Muscle layer of duodenum (tissue), 2 donors: ENCODE results near the gene KHSRP.
A peak's percentile ranks its signal among the peaks of the same experiment; 100 is the strongest.

Experiments used
- H3K27ac ChIP-seq: one replicate; pipeline ENCODE4 v1.7.0; 2013; ENCODE audit warnings: mild to moderate bottlenecking, low read length
- H3K27me3 ChIP-seq: one replicate; pipeline ENCODE4 v1.7.0; 2013; ENCODE audit warnings: low read depth, mild to moderate bottlenecking, control low read depth, low read length
- H3K36me3 ChIP-seq, 2 donors: one replicate each; pipeline ENCODE4 v1.7.0; 2013; ENCODE audit warnings: low read length in 2 of 2, control low read depth in 1 of 2, mild to moderate bottlenecking in 1 of 2; ENCODE audit not compliant: insufficient read depth in 2 of 2, control insufficient read depth in 1 of 2
- H3K4me1 ChIP-seq, 2 donors: one replicate each; pipeline ENCODE4 v1.7.0; 2013; ENCODE audit warnings: low read length in 2 of 2, mild to moderate bottlenecking in 2 of 2, control low read depth in 1 of 2, moderate library complexity in 1 of 2; ENCODE audit not compliant: insufficient read depth in 2 of 2, control insufficient read depth in 1 of 2
- H3K4me3 ChIP-seq, 2 donors: one replicate each; pipeline ENCODE4 v1.7.0; 2013; ENCODE audit warnings: low read length in 2 of 2, low read depth in 1 of 2, mild to moderate bottlenecking in 1 of 2
- H3K9me3 ChIP-seq, 2 donors: one replicate each; pipeline ENCODE4 v1.7.0; 2013; ENCODE audit warnings: low read length in 2 of 2, control low read depth in 1 of 2, mild to moderate bottlenecking in 1 of 2; ENCODE audit not compliant: control insufficient read depth in 1 of 2
- donor health status: healthy.

Gene KHSRP

DNA sequence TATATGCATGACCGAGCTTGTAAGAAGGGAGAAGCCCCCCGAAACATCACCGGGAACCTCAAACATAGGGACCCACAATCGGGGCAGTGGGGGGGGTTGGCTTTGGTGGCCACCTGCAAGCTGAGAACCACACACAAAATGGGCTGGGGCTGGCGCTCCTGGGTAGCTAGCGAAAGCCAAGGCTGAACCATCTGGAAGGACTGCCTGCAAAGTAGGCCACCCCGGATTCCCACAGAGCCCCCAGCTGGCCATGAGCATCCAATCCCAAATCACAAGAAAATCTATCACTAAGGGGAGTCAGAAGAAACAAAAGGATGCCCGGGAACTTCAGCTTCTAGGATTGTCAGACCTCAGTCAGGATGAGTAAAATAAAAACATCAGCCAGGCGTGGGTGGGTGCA is 46.1 kb downstream of the KHSRP start:
- H3K4me3 ChIP-seq, result no peak overlapping the region
- no peak overlapping the region for H3K27ac ChIP-seq
- H3K9me3 ChIP-seq, result peaks cover 0 to 8% of the 10 kb centered on the region in 2 donors
- peaks cover 22 to 50% of the 10 kb centered on the region in 2 donors for H3K36me3 ChIP-seq
- peaks cover 0 to 18% of the 10 kb centered on the region in 2 donors for H3K4me1 ChIP-seq
- no peaks in the 10 kb centered on the region for H3K27me3 ChIP-seq

DNA sequence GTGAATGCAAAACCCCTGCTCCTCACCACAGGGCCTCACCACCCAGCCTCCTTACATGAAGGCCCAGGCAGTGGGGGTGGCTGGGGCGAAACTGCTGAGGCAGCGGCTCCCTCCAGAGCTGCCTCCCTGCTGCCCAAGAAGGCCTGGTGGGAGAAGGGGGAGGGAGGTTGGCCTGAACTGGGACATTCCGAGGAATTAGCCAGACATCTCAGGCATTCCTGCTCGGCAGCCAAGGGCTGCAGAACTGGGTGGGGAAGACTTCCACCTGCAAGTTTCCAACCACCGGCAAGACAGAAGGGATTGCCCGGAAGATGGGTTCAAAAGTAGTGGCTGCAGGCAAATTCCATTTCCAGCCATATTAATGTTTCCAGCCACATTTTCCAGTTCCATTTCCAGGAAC is 46.6 kb downstream of the KHSRP start:
- peaks cover 20 to 46% of the 10 kb centered on the region in 2 donors for H3K36me3 ChIP-seq
- peaks cover 0 to 19% of the 10 kb centered on the region in 2 donors for H3K4me1 ChIP-seq
- peaks cover 0 to 8% of the 10 kb centered on the region in 2 donors for H3K9me3 ChIP-seq
- H3K27ac ChIP-seq, result no peak overlapping the region
- H3K27me3 ChIP-seq, result no peaks in the 10 kb centered on the region
- H3K4me3 ChIP-seq, result no peak overlapping the region

DNA sequence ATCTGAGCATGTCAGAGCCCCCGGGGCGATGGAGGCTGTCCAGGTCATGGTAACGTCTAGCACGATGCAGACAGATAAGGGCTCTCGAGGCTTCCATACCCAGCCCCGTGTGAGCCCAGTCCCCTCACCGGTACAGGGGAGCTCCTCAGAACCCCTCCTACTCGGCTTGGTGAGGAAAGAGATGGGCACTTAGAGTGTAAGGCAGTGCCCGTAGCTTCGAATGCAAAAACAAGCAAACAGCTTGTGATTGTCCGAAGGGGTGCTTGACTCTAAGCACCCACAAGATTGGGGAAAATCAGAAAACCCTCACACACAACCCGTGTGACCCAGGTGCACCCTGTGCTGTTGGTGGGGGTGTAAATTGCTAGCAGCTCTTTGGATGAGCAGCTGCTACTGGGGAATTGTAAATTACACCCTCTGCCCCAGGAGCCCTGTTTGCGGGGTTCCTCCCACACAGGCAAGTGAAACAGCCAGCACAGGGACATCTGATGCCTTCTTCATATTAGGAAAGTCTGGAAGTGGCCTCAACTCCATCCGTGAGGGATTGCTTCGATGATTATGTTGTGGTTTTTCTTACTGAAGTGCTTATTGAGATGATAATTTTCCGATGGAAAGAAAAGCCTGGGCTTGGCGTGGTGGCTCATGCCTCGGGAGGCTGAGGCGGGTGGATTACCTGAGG is 48.0 kb downstream of the KHSRP start:
- Histone ChIP-seq H3K9me3 (peaks cover 0 to 8% of the 10 kb centered on the region in 2 donors), H3K4me1 (peaks cover 0 to 19% of the 10 kb centered on the region in 2 donors), H3K27ac (no peak overlapping the region), H3K4me3 (no peak overlapping the region), H3K36me3 (peaks cover 14 to 37% of the 10 kb centered on the region in 2 donors), H3K27me3 (no peaks in the 10 kb centered on the region)

DNA sequence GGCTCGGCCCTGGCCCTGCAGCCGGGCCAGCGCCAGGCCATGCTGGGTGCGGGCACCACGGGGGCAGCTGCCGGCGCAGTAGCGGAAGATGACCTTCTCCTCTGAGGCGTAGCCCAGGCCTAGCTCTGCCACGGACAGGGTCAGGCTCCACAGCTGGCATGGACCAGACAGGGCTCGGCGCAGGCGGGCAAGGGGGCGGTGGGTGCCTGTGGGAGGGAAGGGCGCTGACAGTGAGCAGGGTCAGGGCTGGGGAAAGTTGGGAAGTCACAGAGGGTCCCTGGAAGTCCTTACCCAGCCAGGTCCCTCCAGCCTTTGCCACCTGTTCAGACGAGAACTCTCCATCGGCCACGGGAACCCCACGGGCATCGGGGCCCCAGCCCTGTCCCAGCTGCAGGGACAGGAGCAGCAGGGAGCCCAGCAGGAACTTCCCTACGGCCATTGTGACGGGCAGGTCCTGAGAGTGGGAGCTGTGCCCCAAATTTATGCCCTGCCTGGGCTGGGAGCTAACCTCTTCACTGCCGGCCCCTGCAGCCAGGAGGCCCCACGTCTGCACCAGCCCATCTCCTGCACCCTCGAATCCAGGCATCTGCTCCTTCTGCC is 49.1 kb downstream of the KHSRP start, which contains the start of gene PSPN:
Gene PSPN (minus strand): TSS at position 523 of the 600 bp plus-strand sequence. CDS start 84 bp downstream, at position 439.
- Histone ChIP-seq H3K4me1 (peaks cover 0 to 19% of the 10 kb centered on the region in 2 donors), H3K4me3 (no peak within 1 kb of the TSS), H3K36me3 (peaks cover 11 to 25% of the 10 kb centered on the region in 2 donors), H3K27me3 (no peaks in the 10 kb centered on the region), H3K9me3 (peaks cover 0 to 8% of the 10 kb centered on the region in 2 donors), H3K27ac (no peak within 1 kb of the TSS)

DNA sequence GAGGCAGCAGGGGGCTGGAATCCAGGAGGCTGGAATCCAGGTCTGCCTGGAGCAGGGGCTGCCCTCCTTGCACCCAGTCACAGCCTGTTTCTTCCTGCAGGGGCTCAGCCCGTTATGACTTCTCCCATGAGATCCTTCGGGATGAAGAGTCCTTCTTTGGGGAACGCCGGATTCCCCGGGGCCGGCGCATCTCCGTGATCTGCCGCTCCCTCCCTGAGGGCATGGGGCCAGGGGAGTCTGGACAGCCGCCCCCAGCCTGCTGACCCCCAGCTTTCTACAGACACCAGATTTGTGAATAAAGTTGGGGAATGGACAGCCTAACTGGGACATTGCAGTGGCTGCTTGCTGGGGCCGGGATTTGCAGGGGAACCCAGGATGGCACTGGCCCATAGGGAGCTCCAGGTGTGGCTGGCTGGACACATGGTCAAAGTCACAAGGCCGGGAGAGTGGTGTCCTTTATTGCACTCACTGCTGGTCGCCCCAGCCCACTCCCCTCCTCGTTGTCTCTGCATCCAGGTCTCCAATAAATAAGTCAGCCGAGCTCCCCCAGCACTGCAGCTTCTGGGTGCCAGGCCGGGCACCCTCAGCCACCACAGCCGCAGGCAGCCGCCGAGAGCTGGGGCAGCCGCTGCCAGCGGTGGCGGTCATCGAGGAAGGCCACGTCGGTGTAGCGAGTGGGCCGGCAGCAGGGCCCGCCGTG is 49.8 kb downstream of the KHSRP start:
- Histone ChIP-seq H3K27ac (no peak overlapping the region), H3K27me3 (no peaks in the 10 kb centered on the region), H3K4me3 (no peak overlapping the region), H3K36me3 (peaks cover 5 to 19% of the 10 kb centered on the region in 2 donors), H3K4me1 (peaks cover 0 to 19% of the 10 kb centered on the region in 2 donors), H3K9me3 (peaks cover 0 to 3% of the 10 kb centered on the region in 2 donors)

DNA sequence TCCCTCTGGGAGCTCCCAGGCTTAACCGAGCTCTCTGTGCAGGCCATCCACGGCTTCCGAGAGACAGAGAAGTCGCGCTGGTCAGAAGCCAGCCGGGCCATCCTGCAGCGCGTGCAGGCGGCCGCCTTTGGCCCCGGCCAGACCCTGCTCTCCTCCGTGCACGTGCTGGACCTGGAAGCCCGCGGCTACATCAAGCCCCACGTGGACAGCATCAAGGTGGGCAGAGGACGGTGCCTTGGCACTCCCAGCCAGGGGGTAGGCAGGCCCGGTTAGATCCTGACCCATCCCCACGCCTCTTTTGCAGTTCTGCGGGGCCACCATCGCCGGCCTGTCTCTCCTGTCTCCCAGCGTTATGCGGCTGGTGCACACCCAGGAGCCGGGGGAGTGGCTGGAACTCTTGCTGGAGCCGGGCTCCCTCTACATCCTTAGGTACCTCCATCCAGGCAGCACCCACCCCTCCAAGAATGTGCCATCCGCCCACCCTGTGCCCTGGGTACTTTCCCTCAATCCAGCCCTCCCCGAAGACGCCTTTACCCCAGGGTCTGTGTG is 50.4 kb downstream of the KHSRP start:
- Histone ChIP-seq H3K4me1 (peaks cover 0 to 19% of the 10 kb centered on the region in 2 donors), H3K9me3 (no peaks in the 10 kb centered on the region), H3K27me3 (no peaks in the 10 kb centered on the region), H3K36me3 (peaks cover 0 to 14% of the 10 kb centered on the region in 2 donors), H3K4me3 (peak overlapping the region; percentile 37 to 87), H3K27ac (no peak overlapping the region)

DNA sequence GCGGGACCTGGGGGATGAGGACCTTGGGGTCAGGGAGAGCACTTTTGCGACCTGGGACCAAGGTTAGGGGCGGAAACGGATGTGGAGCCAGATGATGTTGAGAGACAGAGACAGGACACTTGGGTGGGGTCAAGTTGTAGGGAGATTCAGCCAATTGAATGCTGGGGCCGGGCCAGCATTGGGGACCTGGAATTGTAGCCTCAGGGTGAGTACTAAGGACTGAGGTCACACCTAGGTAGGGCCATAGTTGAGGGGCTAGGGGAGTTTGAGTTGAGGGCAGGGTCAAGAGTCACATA is 50.9 kb downstream of the KHSRP start:
- H3K4me3 ChIP-seq, result peak overlapping the region; percentile 37 to 87
- no peak overlapping the region for H3K27ac ChIP-seq
- peaks cover 0 to 19% of the 10 kb centered on the region in 2 donors for H3K4me1 ChIP-seq
- peaks cover 0 to 15% of the 10 kb centered on the region in 2 donors for H3K36me3 ChIP-seq
- H3K9me3 ChIP-seq, result no peaks in the 10 kb centered on the region
- no peaks in the 10 kb centered on the region for H3K27me3 ChIP-seq

DNA sequence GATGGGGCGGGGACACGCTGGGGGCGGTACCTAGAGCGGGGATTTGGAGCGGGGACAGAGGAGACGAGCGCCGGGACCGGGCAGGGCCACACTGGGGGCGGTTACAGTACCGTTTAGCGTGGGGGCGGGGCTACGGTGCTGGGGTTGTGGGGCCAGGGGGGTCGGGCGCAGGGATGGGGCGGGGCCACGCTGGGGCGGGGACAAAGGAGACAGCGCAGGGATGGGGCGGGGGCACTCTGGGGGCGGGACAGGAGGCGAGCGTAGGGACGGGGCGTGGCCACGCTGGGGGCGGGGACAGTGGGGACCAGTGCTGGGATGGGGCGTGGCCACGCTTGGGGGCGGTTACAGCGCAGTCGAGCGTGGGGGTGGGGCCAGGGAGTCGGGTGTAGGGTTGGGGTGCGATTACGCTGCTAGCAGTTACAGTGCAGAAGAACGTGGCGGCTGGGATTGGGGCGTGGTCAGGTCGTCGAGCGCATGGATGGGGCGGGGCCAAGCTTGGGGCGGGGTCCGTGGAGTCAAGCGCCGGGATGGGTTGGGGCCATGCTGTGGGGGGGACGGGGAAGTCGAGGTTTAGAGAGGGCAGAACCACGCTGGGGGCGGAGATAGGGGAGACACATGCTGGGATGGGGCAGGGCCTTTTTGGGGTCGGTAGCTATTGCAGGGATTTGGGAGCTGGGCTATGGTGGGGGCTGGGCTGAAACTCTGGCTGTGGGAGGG is 51.4 kb downstream of the KHSRP start:
- Histone ChIP-seq H3K36me3 (peaks cover 2 to 20% of the 10 kb centered on the region in 2 donors), H3K4me1 (peaks cover 0 to 16% of the 10 kb centered on the region in 2 donors), H3K27ac (peak overlapping the region; percentile 95), H3K9me3 (no peaks in the 10 kb centered on the region), H3K4me3 (peak overlapping the region; percentile 83 to 87), H3K27me3 (no peaks in the 10 kb centered on the region)

DNA sequence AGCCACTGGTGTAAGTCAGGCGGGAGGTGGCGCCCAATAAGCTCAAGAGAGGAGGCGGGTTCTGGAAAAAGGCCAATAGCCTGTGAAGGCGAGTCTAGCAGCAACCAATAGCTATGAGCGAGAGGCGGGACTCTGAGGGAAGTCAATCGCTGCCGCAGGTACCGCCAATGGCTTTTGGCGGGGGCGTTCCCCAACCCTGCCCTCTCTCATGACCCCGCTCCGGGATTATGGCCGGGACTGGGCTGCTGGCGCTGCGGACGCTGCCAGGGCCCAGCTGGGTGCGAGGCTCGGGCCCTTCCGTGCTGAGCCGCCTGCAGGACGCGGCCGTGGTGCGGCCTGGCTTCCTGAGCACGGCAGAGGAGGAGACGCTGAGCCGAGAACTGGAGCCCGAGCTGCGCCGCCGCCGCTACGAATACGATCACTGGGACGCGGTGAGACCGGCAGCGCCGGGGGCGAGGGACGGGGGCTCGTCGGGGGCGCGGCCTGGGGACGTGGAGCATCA is 52.0 kb downstream of the KHSRP start, which contains the start of gene ALKBH7:
Gene ALKBH7 (plus strand): TSS at position 201 of the 502 bp plus-strand sequence. CDS start 27 bp downstream, at position 228.
- peak within 1 kb of the TSS; percentile 83 to 87 for H3K4me3 ChIP-seq
- H3K36me3 ChIP-seq, result peaks cover 8 to 26% of the 10 kb centered on the region in 2 donors
- H3K4me1 ChIP-seq, result peaks cover 0 to 10% of the 10 kb centered on the region in 2 donors
- no peaks in the 10 kb centered on the region for H3K27me3 ChIP-seq
- H3K27ac ChIP-seq, result peak within 1 kb of the TSS; percentile 95
- no peaks in the 10 kb centered on the region for H3K9me3 ChIP-seq

DNA sequence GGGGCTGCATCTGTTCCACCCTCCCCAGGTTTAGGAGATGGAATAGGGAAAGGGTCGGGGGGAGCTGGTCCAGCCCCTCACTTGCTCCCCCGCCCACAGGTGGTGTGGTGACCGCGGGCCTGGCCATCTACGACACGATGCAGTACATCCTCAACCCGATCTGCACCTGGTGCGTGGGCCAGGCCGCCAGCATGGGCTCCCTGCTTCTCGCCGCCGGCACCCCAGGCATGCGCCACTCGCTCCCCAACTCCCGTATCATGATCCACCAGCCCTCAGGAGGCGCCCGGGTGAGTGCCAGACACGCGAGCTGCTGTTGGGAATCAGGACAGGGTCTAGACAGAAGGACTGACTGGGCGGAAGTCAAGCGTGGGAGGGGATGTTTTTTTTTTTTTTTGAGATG is 60.3 kb downstream of the KHSRP start:
- peaks cover 7 to 16% of the 10 kb centered on the region in 2 donors for H3K4me1 ChIP-seq
- H3K27ac ChIP-seq, result no peak overlapping the region
- H3K9me3 ChIP-seq, result no peaks in the 10 kb centered on the region
- H3K4me3 ChIP-seq, result no peak overlapping the region
- no peaks in the 10 kb centered on the region for H3K27me3 ChIP-seq
- H3K36me3 ChIP-seq, result peaks cover 20 to 44% of the 10 kb centered on the region in 2 donors
